WTC11 (cell line): Measurements from ENCODE around the gene SAT2. TPM values are rescaled to one million over a fixed set of nuclear protein-coding genes. Genes with fewer than 3 reads are reported as not detected.

ENCODE experiments used
- ATAC-seq: fragments of 200-7000 bp; cut with Tn5 transposase; 2 replicates; pipeline ENCODE4 v1.10.0; 2021; ENCODE audit warnings: mild to moderate bottlenecking, moderate library complexity
- CTCF ChIA-PET: fragments of 300-600 bp; sonication (Branson Sonifier 250); formaldehyde crosslinking; loops from one replicate; lab custom pipeline; 2021; ENCODE audit warnings: antibody characterized with exemption; lab: Charles Lee
- POLR2A ChIA-PET: fragments of 350-600 bp; sonication (Branson Sonifier 250); formaldehyde crosslinking; loops from one replicate; lab custom pipeline; 2021; ENCODE audit warnings: antibody characterized with exemption; lab: Charles Lee
- DNase-seq: peaks from one replicate; pipeline ENCODE4 v3.0.0; 2021; ENCODE audit warnings: low spot score
- H3K27ac Mint-ChIP-seq: 2 replicates; pipeline ENCODE4 v1.8.0; 2021; ENCODE audit warnings: mixed read lengths
- H3K27me3 Mint-ChIP-seq: 2 replicates; pipeline ENCODE4 v1.8.0; 2021; ENCODE audit warnings: low read depth, mild to moderate bottlenecking, moderate library complexity, mixed read lengths
- H3K36me3 Mint-ChIP-seq: 2 replicates; pipeline ENCODE4 v1.8.0; 2021; ENCODE audit warnings: mixed read lengths
- H3K4me1 Mint-ChIP-seq: 2 replicates; pipeline ENCODE4 v1.8.0; 2022; ENCODE audit warnings: mixed read lengths
- H3K4me3 Mint-ChIP-seq: 2 replicates; pipeline ENCODE4 v1.8.0; 2021; ENCODE audit warnings: mild to moderate bottlenecking, moderate library complexity, mixed read lengths
- H3K9me3 Mint-ChIP-seq: 2 replicates; pipeline ENCODE4 v1.8.0; 2021; ENCODE audit warnings: mixed read lengths
- ARID4B ChIP-seq: sonication (generic); formaldehyde crosslinking; IDR thresholded peaks from 2 replicates; pipeline ENCODE4 v1.8.0; 2023; ENCODE audit warnings: missing genetic modification reagents, mild to moderate bottlenecking, borderline replicate concordance
- ATF1 ChIP-seq: sonication (generic); formaldehyde crosslinking; IDR thresholded peaks from 2 replicates; pipeline ENCODE4 v1.8.1; 2023; ENCODE audit warnings: mild to moderate bottlenecking, moderate library complexity, missing genetic modification reagents
- CREB1 ChIP-seq: sonication (generic); formaldehyde crosslinking; IDR thresholded peaks from 2 replicates; pipeline ENCODE4 v1.8.0; 2023; ENCODE audit warnings: mild to moderate bottlenecking, missing genetic modification reagents
- ESRRA ChIP-seq: sonication (generic); formaldehyde crosslinking; IDR thresholded peaks from 2 replicates; pipeline ENCODE4 v1.8.1; 2022; ENCODE audit warnings: mild to moderate bottlenecking, missing genetic modification reagents, borderline replicate concordance
- GABPB1 ChIP-seq: sonication (generic); formaldehyde crosslinking; IDR thresholded peaks from 2 replicates; pipeline ENCODE4 v1.8.1; 2023; ENCODE audit warnings: mild to moderate bottlenecking, missing genetic modification reagents
- IRF2 ChIP-seq: sonication (generic); formaldehyde crosslinking; IDR thresholded peaks from 2 replicates; pipeline ENCODE4 v1.8.0; 2022; ENCODE audit warnings: low read depth, missing genetic modification reagents, borderline replicate concordance
- NFATC4 ChIP-seq: fragments of 250-450 bp; sonication (Bioruptor Pico); IDR thresholded peaks from 2 replicates; pipeline ENCODE4 v1.9.0; 2021; ENCODE audit warnings: mild to moderate bottlenecking
- NR2C2 ChIP-seq: sonication (generic); formaldehyde crosslinking; IDR thresholded peaks from 2 replicates; pipeline ENCODE4 v1.8.0; 2022; ENCODE audit warnings: mild to moderate bottlenecking, missing genetic modification reagents
- PREB ChIP-seq: sonication (generic); formaldehyde crosslinking; IDR thresholded peaks from 2 replicates; pipeline ENCODE4 v1.8.1; 2022; ENCODE audit warnings: mild to moderate bottlenecking, missing genetic modification reagents, moderate library complexity, borderline replicate concordance
- SMAD4 ChIP-seq: sonication (generic); formaldehyde crosslinking; IDR thresholded peaks from 2 replicates; pipeline ENCODE4 v1.8.0; 2022; ENCODE audit warnings: mild to moderate bottlenecking, missing genetic modification reagents
- SOX15 ChIP-seq: fragments of 250-450 bp; sonication (Bioruptor Pico); IDR thresholded peaks from 2 replicates; pipeline ENCODE4 v1.9.0; 2021; ENCODE audit warnings: mild to moderate bottlenecking
- TP53 ChIP-seq: sonication (generic); formaldehyde crosslinking; IDR thresholded peaks from 2 replicates; pipeline ENCODE4 v1.8.1; 2023; ENCODE audit warnings: mild to moderate bottlenecking, missing genetic modification reagents
- USF2 ChIP-seq: sonication (generic); formaldehyde crosslinking; IDR thresholded peaks from 2 replicates; pipeline ENCODE4 v1.8.1; 2023; ENCODE audit warnings: mild to moderate bottlenecking, missing genetic modification reagents, moderate library complexity
- ZNF396 ChIP-seq: fragments of 250-450 bp; sonication (Bioruptor Pico); IDR thresholded peaks from 2 replicates; pipeline ENCODE4 v1.8.0; 2021; ENCODE audit warnings: mild to moderate bottlenecking, moderate library complexity, borderline replicate concordance
- ZNF512 ChIP-seq: sonication (generic); formaldehyde crosslinking; IDR thresholded peaks from 2 replicates; pipeline ENCODE4 v1.8.1; 2022; ENCODE audit warnings: missing genetic modification reagents, borderline replicate concordance
- total RNA-seq: library from RNA; stranded (reverse); gene quantifications from 3 replicates; pipeline ENCODE4 v1.2.3, GENCODE V29; 2021

Gene SAT2
- total RNA-seq, 1 experiment from 2014 or later, result 75.8 TPM

GRCh38 chr17:7592422-7593021 lies 35.1 kb downstream of the SAT2 start (continued):
- no peak for TF ChIP-seq SOX15 (CRISPR knock-in tag)
- TF ChIP-seq NR2C2 (CRISPR knock-in tag), result no peak
- TF ChIP-seq ARID4B (CRISPR knock-in tag), result no peak
- no peak for TF ChIP-seq GABPB1 (CRISPR knock-in tag)

- DNase-seq (no peak), ATAC-seq (no peak)
- POLR2A ChIA-PET, result interaction anchor here (4.6 kb wide), 1 partner anchor 96 kb away, joined by 41 read pairs; the partner anchor contains the start of genes TP53 and WRAP53
- CTCF ChIA-PET, result no interaction called here
- Mint-ChIP-seq H3K4me1 (peaks cover 30% of the 10 kb centered on the region), H3K4me3 (no peak overlapping the region; the same call in 1 of the 2 replicates), H3K27ac (peak overlapping the region; percentile 97), H3K9me3 (no peaks in the 10 kb centered on the region), H3K27me3 (no peaks in the 10 kb centered on the region), H3K36me3 (peaks cover 54% of the 10 kb centered on the region)
- TF ChIP-seq ZNF512 (CRISPR knock-in tag) (no peak), SMAD4 (CRISPR knock-in tag) (no peak)
Measured at GRCh38 chr17:7591596-7591995, 36.0 kb downstream of the SAT2 start.

- no peaks in the 10 kb centered on the region for H3K9me3 Mint-ChIP-seq
- ChIA-PET CTCF (interaction anchor here (0.5 to 4.3 kb wide), 16 partner anchors 11 to 599 kb away, joined by 3 to 61 read pairs (median 17); partner anchors contain the start of genes ATP1B2, BORCS6, CD68 and DNAH2), POLR2A (interaction anchor here (0.9 to 4.6 kb wide), 6 partner anchors 11 to 97 kb away, joined by 3 to 41 read pairs (median 11); partner anchors contain the start of genes ATP1B2, CD68, TP53 and WRAP53)
- H3K36me3 Mint-ChIP-seq, result peaks cover 49% of the 10 kb centered on the region
- H3K27me3 Mint-ChIP-seq, result no peaks in the 10 kb centered on the region
- ATAC-seq (peak; percentile 55), DNase-seq (peak; percentile 60)
- TF ChIP-seq CREB1, result no peak
- TF ChIP-seq USF2 (CRISPR knock-in tag), result no peak
- TF ChIP-seq PREB (CRISPR knock-in tag), result no peak
- TF ChIP-seq NFATC4 (CRISPR knock-in tag), result no peak
- TF ChIP-seq IRF2 (CRISPR knock-in tag), result no peak
- no peak for TF ChIP-seq ESRRA
- TF ChIP-seq ZNF396 (CRISPR knock-in tag), result no peak
- no peak for TF ChIP-seq ATF1 (CRISPR knock-in tag)
- no peak for TF ChIP-seq TP53 (CRISPR knock-in tag)
- H3K4me1 Mint-ChIP-seq, result peaks cover 30% of the 10 kb centered on the region
- H3K4me3 Mint-ChIP-seq, result peak overlapping the region; percentile 45
- H3K27ac Mint-ChIP-seq, result peak overlapping the region; percentile 97
Measured at GRCh38 chr17:7590743-7591142, 36.9 kb downstream of the SAT2 start.
